Activated CD8-positive, alpha-beta memory T cell treated with anti-CD3 and anti-CD28 coated beads for 48 hours (primary cell): ENCODE data around the gene HAUS3.

ENCODE experiments used
- DNase-seq, 3 experiments: peaks; one replicate each; pipeline ENCODE4 v3.0.0-alpha.2; 2020; ENCODE audit warnings: low read depth in 2 of 3, low spot score in 2 of 3

The HAUS3 gene

DNA sequence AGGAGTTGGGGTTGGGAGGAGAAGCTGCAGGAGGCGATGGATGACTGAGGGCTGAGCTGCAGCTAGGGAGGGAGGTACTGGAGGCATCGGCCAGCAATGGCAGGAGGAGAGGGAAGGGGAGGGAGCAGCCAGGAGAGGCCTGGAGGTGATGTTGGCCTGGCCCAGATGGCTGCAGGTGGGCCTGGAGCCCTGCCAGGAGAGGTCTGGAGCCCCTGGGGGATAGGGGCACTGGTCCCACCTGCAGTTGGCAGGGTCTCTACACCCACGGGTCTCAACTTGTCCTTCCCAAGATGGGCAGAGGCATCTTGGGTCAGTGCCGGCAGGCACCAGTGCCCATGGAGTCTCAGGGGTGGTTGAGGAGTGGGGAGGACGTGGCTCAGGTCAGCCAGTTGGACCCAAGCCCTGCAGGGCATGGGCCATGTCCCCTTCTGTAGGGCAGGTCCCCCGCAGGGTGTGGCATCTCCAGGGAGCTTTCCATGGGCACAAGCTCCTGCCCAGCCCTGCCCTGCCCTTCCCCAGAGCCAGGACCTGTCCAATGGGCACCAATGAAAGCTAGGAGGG is 22.6 kb upstream of the HAUS3 start:
- no peak for DNase-seq

DNA sequence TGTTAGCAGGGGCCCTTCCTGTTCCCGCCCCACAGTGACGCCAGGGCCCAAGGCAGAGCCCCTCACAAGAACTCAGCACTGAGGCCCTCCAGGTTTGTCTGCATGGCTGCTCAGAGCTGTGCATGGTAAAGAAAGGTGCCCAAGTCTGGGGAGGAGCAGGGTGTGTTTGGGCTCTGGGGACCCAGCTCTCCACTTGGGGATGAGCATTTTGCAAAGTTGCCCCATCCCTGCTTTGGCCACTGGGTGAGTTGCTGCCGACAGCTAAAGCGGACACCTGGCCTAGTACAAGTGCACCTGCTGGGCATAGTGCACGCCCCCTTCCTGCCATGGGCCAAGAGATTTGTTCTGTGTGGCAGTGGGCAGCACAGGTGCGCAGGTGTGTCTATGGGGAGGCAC is 22.0 kb upstream of the HAUS3 start:
- no peak for DNase-seq

DNA sequence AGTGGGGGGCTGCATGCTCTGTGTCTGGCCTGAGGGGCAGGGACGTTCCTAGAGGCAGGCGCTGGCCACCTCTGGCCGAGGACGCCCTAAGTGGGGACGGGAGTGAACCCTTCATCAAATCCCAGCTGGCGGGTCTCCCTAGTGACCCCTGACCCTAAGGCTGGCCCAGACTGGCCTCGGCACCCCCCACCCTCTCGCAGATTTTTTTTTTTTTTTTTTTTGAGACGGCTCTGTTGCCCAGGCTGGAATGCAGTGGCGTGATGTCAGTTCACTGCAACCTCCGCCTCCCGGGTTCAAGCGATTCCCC is 21.0 kb upstream of the HAUS3 start:
- DNase-seq = no peak

DNA sequence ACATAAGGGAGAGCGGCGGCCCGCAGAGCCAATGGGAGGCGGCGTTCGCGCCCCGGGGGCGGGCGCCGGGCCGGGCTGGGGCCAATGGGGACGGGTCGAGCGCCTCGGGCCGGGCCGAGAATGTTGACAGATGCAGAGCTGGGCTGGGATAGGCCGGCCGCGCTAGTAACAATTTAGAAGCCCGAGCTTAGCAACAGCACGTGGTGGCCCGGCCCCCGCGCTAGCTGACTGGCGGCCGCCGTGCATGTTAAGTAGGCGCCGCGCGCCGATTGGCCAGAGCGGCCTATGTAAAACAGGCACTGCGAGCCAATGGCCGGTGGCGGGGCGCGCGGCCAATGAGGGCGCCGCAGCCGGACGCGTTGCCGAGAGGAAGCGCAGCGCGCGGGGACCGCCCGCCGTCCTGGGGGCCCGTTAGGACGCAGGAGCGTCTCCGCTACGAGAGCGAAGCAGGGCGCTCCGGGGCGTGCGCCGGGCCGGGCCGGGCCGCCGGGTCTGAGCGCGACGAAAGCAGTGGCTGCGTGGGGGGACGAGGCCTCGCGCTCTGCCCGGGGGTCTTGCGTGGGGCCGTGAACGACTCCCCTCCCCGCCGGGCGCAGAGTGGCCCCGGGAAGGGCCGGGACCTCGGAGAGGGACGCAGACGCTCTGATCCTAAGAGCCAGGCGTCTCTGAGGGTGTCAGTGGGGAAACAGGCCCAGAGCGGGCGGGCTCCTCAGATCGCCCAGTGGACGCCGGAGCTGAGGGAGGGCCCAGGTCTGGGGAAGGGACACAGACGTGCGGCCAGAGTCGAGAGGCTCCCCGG is 20.4 kb upstream of the HAUS3 start:
- peak; percentile 89 to 95 (median 93) for DNase-seq

DNA sequence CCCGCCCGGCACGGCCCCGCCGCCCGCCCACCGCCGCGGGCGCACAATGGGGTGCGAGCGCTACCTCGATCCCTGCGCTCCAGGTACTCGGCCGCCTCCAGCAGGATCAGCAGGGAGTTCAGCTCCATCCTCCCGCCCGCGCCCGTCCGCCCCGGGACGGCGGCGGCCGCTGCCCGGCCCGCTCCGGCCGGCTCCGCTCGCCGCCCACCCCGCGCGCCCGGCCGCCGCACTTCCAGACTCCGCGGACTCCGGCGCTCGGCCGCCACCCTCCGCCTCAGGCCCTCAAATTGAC is 19.9 kb upstream of the HAUS3 start, which contains the start of gene MXD4:
Gene MXD4 (minus strand): TSS at position 257 of the 292 bp plus-strand sequence. CDS start 129 bp downstream, at position 128.
- DNase-seq = no peak

DNA sequence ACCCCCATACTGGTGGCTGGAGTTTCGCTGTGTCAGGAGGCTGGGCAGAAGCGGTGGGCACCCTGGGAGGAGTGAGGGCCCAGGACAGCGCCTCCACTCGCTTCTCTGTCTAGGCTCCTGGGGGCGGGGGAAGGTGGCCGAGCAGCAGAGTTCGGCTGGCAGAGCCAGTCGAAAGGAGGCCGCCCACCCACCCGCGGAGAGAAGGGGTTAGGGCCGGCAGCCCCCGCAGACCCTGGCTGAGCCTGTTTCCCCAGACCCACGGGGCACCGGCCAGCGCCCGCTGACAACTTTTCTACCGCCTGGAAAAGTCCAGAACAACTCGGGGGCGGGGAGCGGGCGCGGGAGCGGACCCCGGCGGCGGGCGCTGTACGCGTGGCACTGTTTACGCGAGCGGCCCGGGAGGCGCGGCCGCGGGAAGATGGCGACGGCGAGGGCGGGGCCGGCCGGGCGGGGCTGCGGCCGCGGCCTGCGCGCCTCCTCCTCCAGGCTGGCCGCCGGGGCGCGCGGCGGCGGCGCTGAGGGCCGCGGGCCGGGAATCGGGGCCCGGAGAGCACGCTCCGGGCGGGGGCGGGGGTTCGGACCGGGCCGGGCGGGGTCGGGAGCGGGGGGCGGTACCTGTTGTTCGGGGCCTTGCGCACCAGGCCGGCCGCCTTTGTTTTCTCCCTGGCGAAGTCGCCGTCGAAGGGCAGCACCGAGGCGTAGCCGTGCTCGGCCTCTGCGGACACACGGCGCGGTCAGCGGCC is 19.4 kb upstream of the HAUS3 start:
- DNase-seq = peak; percentile 18 to 35 (median 23)

DNA sequence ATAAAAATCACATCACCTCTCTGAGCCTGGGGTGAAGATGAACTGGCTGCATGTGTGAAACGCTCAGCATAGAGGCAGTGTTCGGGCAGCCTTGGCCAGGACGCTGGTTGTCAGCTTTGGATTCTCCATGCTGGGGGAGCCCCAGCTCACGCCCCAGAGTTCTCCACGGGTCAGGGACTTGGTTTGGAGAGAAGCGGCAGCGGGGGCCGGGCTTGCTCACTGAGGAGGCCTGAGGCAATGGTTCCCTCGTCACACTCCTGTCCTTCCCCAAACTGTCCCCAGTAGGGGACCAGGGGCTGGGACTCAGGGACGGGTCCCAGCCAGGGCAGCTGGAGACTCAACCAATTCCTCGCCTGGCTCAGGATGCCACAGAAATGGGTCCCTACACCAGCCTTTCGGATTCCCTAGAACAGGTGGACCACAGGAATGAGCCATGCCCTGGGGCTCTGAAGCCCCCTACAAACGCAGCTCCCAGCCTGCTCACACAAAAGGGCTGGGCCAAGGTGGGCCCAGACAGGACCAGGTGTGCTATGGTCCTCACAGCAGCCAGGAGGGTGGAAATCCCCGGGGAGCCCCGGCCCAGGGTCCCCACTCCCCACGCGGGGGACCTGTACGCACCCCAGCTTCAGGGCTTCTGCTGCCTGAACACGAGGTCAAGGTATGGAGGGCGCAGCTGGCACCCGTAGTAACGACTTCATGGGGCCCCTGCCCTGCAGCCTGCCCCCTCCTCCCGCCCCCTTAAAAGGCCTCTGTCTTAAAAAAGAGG is 18.6 kb upstream of the HAUS3 start:
- DNase-seq = no peak

DNA sequence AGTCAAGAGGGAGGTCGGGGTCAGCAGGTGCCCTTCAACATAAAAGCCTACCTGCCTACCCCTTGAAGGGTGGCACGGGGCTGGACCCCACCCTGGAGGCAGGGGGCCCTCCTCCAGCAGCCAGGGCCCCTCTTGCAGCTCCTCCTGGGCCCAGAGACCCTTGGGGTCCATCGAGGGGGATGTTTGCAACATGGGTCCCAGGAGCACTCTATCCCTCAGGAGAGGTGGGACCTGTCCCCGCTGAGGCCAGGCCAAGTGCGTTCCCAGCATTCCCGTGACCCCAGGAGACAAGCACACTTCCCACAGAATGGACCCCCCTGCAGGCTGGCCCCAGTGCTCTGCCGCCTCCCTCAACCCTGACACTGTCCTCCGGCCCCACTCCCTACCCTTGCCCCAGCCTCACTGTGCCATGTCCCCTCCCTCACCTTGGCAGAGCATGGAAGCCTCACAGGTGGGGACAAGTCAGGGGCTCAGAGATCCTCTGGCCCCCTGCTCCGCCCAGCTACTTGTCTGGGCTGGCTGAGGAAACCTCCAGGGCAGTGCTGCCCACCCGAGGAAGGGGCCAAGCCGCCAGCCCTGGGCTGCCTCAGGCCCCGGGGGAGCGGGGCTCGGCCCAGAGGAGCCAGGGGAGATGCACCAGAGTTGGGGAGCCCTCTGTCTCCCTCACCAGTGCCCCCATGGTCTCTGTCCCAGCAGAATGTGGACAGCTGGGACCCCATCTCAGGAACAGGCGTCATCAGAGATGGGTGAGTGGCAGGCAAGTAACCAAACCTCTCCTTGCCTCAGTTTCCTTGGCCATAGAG is 17.8 kb upstream of the HAUS3 start:
- no peak for DNase-seq

DNA sequence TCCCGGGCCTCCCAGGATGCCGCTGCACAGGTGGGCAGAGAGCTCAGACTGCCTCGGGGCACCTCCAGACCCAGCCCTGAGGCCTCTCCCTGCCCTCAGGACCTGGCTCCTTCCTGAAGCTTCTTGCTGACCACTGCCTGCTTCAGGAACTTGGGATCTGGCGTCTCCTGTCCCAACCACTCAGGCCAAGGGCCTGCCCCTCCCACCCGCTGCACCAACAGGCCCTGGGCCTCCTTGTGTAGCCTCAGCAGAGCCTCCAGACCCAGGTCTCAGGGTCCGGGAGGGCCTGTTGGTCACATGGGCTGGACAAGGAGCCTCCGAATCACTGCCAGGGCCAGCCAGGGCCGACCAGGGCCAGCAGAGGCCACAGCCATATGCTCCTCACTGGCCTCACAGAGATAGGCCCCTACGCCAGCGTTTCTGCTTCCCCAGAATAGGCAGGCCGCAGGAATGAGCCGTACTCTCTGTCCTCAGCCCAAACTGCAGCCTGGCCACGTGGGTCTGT is 17.2 kb upstream of the HAUS3 start:
- DNase-seq = no peak

DNA sequence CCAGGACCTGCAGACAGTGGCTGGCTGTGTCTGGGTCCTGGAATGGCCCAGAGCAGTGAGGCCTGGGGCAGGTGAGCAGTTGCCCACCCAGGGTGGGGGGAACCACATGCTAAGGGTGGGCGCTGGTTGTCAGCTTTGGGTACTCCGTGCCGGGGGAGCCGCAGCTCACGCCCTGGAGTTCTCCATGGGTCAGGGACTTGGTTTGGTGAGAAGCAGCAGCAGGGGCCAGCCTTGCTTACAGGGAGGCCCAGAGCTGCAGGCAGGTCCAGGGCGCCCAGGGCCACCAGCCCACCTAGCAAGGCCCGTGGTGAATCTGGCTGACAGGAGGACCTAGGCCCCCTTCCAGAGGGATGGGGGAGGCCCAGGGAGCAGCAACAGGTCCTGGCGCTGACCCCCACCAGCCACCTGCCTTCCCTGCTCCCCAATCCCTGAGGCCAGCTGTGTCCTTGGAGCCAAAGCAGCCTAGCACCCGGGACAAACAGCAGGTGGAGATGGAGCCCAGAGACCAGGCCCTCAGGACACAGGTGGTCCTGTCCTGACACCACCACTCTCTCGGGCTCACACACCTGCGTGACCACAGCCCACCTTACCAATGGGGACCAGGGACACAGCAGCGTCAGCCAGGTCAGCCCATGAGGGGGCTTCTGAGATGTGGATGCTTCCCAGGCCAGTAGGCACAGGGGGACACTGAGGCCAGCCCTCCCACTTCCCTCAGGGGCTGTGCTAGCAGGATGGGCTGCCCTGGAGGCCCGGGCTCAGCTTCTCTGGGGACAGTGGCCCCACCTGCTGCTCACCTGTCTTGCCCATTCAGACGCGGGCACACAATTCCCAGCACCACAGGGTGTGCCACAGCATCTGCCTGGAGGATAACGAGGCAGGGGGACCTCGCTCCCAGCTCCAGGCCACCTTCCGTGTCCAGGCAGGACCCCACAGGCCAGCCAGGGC is 16.4 kb upstream of the HAUS3 start:
- no peak for DNase-seq

DNA sequence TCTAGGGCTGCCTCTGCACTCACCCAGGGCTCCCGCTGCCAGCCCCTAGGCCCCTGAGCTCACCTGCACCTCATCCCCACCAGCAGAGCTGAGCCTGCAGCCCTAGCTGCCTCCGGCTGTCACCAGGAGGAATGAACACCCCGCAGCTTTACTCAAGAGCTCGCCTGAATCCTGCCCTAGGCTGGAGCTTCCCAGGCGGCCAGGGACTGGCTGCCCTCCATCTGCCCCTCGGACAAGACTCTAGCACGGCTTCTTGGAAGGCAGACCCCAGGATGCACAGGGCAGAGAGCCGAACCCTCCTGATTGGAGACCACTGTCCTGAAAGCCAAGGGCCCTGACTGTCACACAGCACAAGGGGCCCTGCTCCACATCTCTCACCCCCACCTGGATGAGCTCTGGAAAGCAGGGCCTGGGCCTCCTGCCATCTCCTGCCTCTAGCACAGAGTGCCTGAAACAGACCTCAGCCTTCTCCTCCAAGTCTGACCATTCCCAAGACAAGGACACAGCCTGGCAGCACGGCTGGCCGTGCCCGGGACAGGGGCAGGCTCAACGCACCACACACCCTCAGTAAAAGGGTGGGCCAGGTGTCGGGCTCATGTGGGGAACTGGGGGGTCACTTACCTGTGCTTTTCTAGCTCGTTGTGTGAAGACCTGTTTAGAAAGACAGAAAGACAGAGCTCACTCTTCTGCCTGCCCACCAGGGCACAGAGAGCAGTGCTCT is 15.6 kb upstream of the HAUS3 start:
- DNase-seq = no peak

DNA sequence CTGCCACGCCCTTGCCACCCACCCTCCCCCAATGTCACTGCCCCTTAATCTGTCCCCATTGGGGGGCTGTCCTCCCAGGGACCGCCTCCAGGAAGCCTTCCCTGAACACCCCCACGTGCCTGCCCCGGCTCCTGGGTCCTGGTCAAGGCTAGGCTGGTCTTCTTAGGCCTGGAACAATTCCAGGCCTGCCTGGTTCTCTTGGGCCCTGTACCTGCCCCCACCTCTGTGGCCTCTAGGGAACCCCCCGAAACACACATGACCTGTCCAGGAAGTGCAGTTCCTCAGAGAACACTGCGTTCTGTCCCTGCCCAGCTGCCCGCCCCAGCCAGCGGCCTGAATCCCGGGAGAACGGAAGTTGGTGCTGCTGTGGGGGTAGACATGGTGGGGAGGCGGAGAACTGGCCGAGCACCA is 14.9 kb upstream of the HAUS3 start:
- DNase-seq = no peak

DNA sequence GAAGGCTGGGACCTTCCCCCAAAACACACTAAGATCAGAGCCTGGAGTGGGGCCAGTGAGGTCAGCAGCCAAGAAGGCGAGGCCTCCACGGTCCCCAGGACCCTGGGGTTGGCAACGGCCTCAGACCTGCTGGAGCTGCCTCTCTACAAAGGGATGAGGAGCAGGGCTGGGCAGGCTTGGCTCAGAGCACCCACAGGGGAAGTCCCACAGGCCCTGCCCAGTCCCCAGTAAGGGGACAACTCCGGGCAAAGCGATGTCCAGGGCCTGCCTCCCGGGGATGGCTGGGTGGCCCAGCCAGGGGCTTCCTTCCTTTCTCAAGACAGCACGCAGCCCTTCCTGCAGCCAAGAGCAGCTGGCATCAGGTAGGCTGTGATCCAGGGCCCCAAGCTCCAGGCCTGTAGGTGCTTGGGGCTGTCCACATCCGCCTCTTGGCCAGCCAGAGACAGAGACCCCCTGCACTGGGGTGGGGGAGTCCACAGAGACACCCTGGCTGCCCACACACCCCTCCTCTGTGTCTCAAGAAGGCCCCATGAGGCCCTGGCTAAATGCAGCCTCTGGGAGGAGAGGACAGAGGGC is 14.3 kb upstream of the HAUS3 start:
- DNase-seq = no peak

DNA sequence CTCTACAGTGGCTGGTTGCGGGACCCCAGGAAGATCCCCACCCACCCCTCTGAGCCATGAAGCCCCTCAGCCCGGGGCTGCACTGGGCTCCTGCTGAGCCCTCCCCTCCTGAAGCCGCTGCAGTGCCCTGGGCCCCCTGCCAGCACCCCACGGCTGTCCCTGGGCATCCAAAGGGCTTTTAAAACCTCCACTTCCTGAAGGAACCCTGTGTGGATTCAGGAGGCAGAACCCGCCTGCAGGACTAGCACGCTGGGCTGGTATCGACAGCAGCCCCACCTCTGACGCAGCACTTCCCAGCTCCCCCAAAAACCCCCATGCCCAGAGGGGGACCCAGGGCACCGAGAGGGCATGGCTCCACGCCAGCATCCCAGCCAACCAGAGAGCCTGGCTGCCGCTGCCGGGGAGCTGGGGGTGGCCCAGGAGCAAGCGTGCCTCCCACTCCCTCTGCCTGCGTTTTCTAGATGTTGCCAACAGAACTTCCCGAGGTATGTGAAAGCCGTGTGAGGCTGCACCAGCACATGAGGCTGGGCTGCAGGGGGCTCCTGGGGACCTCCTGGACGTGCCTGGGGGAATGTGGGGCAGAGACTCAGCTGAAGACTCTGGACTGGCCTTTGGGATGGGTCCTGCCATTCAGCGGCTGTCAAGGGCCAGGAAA is 13.7 kb upstream of the HAUS3 start:
- no peak for DNase-seq

DNA sequence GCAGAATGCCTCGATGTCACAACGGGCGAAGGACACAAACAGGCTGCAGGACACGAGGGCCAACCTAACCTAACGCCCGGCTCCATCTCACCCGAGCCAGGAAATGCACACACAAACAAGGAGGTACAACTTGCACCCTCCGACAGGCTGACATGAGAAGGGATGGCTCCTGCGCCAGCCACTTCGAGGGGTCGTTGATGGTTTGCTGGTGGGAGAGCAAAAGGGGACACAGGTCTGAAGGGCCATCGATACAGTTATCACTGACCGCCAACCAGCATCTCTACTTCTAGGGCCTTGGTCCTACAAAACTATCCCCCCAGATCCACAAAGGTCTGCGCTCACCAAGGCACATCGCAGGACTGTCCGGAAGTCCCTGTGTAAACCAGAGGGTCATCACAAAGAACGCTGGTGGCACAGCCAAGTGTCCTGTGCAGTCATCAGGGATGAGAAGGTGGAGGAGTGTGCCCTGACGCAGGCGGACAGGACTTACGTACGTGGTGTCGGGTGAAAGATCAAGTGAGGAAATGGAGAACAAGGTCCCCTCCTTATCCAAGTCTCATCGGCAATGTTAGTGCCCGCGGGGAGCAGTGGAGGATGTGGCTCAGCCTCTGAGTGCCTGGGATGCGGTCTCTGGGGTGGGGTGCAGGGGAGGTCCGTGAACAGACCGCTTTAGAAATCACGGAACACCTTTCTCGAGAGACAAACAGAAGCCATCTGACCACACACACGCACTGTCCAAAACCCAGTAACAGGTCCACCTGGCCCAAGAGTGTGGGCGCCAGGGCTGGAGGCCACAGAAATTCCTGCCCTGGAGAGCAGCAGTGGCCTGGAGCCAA is 13.0 kb upstream of the HAUS3 start:
- DNase-seq = no peak

DNA sequence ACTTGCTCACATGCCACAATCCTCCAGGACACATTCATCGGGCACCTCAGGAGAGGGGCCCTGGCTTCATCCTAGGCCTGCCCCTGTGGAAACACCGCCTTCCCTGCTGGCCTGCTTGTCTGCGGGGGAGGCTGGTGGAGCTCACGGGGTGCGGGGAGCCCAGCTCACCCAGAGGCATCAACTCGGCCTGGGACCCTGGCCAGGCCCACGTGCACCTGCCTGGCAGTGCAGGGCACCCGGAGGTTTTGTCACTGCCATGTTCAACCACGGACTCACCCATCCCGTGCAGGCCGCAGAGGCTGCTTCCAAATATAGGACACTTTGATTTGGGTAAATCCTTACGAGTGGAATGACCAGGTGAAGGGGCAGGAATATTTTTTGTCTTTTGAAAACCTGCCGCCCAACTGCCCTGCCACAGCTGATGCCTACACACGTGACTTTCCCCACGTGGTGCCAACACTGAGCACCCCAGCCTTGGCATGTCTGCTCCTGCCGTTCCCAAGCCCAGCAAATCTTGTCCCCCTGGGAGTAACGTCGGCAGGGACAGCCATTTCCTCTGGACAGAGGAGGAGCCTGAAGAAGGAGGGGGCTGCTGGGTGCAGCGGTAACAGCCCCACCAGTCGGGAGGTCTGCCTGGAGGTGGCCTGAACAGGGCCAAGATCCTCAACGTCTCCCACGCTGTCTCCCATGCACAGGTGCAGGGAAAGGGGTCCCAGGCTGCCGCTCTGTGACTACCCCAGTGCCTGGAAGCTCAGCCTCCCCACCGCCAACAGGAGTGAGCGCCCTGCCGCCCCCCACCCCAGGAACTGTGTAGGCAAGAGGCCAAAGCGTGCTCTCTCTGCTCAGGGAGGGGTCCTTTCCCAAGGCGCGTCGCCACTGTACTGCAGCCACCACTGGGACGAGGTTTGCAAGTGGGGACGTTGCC is 11.5 kb upstream of the HAUS3 start:
- no peak for DNase-seq
